Pancreas (tissue), 10 donors: Measurements from ENCODE around the gene MSL2. TPM values are rescaled to one million over a fixed set of nuclear protein-coding genes. Genes with fewer than 3 reads are reported as not detected.

Experiments
- ATAC-seq, 4 donors: fragments of 200-7000 bp; cut with Tn5 transposase; one replicate each; pipeline versions ENCODE4 v1.8.0 to v1.9.1; 2020; ENCODE audit warnings: mild to moderate bottlenecking in 4 of 4, moderate library complexity in 4 of 4
- DNase-seq, 6 donors: peaks; one replicate each; pipeline ENCODE4 v3.0.0-alpha.2; 2020
- FAIRE-seq: peaks from 2 replicates; lab custom pipeline; 2012; peaks lifted over from hg19 to GRCh38; lab: Jason Lieb, UNC
- H3K27ac ChIP-seq, 4 donors: fragments of 200-600 bp; sonication (generic); 1 replicate in 3 of 4; 2 replicates in 1 of 4; pipeline versions ENCODE4 v1.5.0 to v1.8.0; 2020
- H3K27me3 ChIP-seq, 4 donors: fragments of 200-600 bp; one replicate each; pipeline ENCODE4 v1.8.0; 2021
- H3K36me3 ChIP-seq, 3 donors: fragments of 200-600 bp; sonication (generic) in 1 of 3; one replicate each; pipeline versions ENCODE4 v1.5.0 to v1.8.0; 2020 to 2021
- H3K4me1 ChIP-seq, 3 donors: fragments of 200-600 bp; one replicate each; pipeline ENCODE4 v1.8.0; 2021
- H3K4me3 ChIP-seq, 4 donors: fragments of 200-600 bp; sonication (generic) in 2 of 4; one replicate each; pipeline versions ENCODE4 v1.5.0 to v1.8.0; 2020 to 2021
- H3K9me3 ChIP-seq, 4 donors: fragments of 200-600 bp; one replicate each; pipeline ENCODE4 v1.8.0; 2021
- CTCF ChIP-seq, 4 donors: fragments of 200-600 bp; sonication (generic) in 3 of 4; IDR thresholded peaks; one replicate each; pipeline versions ENCODE4 v1.5.0 to v1.8.0; 2021; ENCODE audit warnings: antibody characterized with exemption in 4 of 4
- WGBS, 2 donors: extraction: QIAGEN DNeasy Blood & Tissue Kit; methylation state at CpG; one replicate each; pipeline ENCODE4 v1.1.7; 2013; 5-methylcytosine and 5-hydroxymethylcytosine counted together
- intact Hi-C, 3 donors: fragments of 100-400 bp; cut with DNase I; formaldehyde crosslinking; loops; one replicate each; pipeline versions ENCODE4 v1.11.1 to v1.14.2; 2022
- polyA plus RNA-seq, 2 donors: library from polyadenylated mRNA; stranded (reverse); fragments of 200-250 nt; gene quantifications; one replicate each; pipeline ENCODE4 v1.2.3, GENCODE V29; 2013
- total RNA-seq, 6 donors: library from RNA; stranded (reverse); fragmentation: NEBNext Ultra II Directional in 4 of 6; extraction: Animal tissue kit (Norgen Biotek cat#: 25700) in 4 of 6; gene quantifications; one replicate each; pipeline versions ENCODE4 v1.2.1 to v1.2.4, GENCODE V29; 2021 to 2023
- donor health status: healthy with polysubstance abuse.
- donor health status: DM: no; HTN: no; CAD: no; lungs with moderate emphysema.
- donor health status: DM: no; HTN: no; CAD: no.
- donor health status: control.
- donor health status: control.
- donor health status: Bipolar disorder and iron deficiency.
- donor health status: DM: yes; HTN: yes; CAD: no.
- donor health status: DM: no; HTN: no; CAD: no.
- donor health status: DM: no; HTN: no; CAD: no.
- donor health status: DM: yes; HTN: yes; CAD: no.

MSL2 gene
- total and polyA plus RNA-seq, 8 donors = 3.5 to 19.2 (median 10.8) TPM

- ATAC-seq (no peak), DNase-seq (no peak), FAIRE-seq (no peak)
- no peak overlapping the region for H3K4me3 ChIP-seq
- WGBS, 2 donors = 91% methylated on average over 11 of the region's 11 CpGs
- H3K9me3 ChIP-seq = no peaks in the 10 kb centered on the region
- no peaks in the 10 kb centered on the region for H3K27me3 ChIP-seq
- intact Hi-C loops = loop anchor here in 1 of 3 donors (10.0 kb wide), 1 partner anchor 55 kb away; no protein-coding TSS in a partner anchor
- H3K36me3 ChIP-seq = no peaks in the 10 kb centered on the region
- no peak for TF ChIP-seq CTCF (IDR thresholded peaks at IDR 0.05)
- no peak overlapping the region for H3K27ac ChIP-seq
- H3K4me1 ChIP-seq = peaks cover 20 to 51% (median 23%) of the 10 kb centered on the region in 3 donors
These were observed 6.1 kb downstream of the MSL2 start for GRCh38 chr3:136189859-136190617.

DNA sequence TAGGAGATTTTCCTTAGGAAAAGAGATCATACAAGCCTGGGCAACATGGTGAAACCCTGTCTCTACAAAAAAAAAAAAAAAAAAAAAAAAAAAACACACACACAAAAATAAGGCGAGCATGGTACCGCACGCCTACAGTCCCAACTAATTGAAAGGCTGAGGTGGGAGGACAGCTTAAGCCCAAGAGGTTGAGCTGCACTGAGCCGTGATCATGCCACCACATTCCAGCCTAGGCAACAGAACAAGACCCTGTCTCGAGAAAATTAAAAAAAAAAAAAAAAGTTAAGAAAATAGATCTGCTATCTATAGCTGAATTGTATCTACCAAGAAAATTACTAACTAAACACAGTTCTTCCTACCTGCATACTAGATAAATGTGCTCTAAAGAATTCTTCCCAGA, 7.1 kb downstream of the MSL2 start:
- TF ChIP-seq CTCF (IDR thresholded peaks at IDR 0.05) = no peak
- no peak for FAIRE-seq
- no peak for ATAC-seq
- Histone ChIP-seq H3K4me1 (peaks cover 20 to 51% (median 23%) of the 10 kb centered on the region in 3 donors), H3K4me3 (no peak overlapping the region), H3K9me3 (no peaks in the 10 kb centered on the region), H3K27ac (no peak overlapping the region), H3K36me3 (no peaks in the 10 kb centered on the region), H3K27me3 (no peaks in the 10 kb centered on the region)
- 89 to 91% methylated on average over 5 of the region's 5 CpGs for WGBS, 2 donors
- no peak for DNase-seq
- intact Hi-C loops = loop anchor here in 1 of 3 donors (10.0 kb wide), 1 partner anchor 54 kb away; no protein-coding TSS in a partner anchor

DNA sequence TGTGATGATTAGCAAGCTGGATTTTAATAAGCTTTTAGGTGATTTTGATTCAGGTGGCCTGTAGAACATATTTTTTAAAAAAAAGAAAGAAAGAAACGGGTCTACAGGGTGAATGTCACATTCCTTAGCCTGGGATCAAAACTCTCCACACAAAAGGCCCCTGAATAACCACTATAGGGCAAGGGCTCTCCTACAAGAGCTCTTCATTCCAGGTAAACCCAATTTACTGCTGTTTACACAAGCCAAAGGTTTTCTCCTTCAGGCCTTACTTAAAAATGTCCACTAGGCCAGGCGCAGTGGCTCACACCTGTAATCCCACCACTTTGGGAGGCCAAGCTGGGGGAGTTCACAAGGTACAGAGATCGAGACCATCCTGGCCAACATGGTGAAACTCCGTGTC, 8.3 kb downstream of the MSL2 start:
- no peaks in the 10 kb centered on the region for H3K9me3 ChIP-seq
- H3K4me1 ChIP-seq = peaks cover 18 to 48% (median 25%) of the 10 kb centered on the region in 3 donors
- DNase-seq (no peak), FAIRE-seq (no peak), ATAC-seq (no peak)
- H3K27me3 ChIP-seq = no peaks in the 10 kb centered on the region
- H3K27ac ChIP-seq = no peak overlapping the region
- TF ChIP-seq CTCF (IDR thresholded peaks at IDR 0.05) = no peak
- no peaks in the 10 kb centered on the region for H3K36me3 ChIP-seq
- 82 to 84% methylated on average over 4 of the region's 4 CpGs for WGBS, 2 donors
- intact Hi-C loops = loop anchor here in 1 of 3 donors (10.0 kb wide), 1 partner anchor 53 kb away; no protein-coding TSS in a partner anchor
- no peak overlapping the region for H3K4me3 ChIP-seq

DNA sequence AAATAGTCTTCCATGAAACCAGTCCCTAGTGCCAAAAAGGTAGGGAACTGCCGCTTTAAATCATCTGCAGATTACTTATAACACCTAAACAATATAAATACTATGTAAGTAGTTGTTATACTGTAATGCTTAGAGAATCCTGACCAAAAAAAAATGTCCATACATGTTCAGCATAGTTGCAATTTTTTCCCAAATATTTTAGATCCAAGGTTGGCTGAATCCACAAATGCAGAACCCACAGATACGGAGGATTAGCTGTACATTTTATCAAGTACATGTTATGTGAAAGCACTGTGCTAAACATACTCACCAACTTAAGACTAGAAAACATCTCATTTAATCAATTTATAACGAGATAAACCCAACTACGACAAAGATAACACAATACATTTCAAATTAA, 9.3 kb downstream of the MSL2 start:
- H3K4me3 ChIP-seq = no peak overlapping the region
- no peak for DNase-seq
- FAIRE-seq = no peak
- TF ChIP-seq CTCF (IDR thresholded peaks at IDR 0.05) = no peak
- peaks cover 13 to 38% (median 21%) of the 10 kb centered on the region in 3 donors for H3K4me1 ChIP-seq
- no peaks in the 10 kb centered on the region for H3K36me3 ChIP-seq
- no peak for ATAC-seq
- intact Hi-C loops = loop anchor here in 1 of 3 donors (10.0 kb wide), 1 partner anchor 52 kb away; no protein-coding TSS in a partner anchor
- 53 to 58% methylated on average over 4 of the region's 4 CpGs for WGBS, 2 donors
- H3K27me3 ChIP-seq = no peaks in the 10 kb centered on the region
- H3K27ac ChIP-seq = no peak overlapping the region
- H3K9me3 ChIP-seq = no peaks in the 10 kb centered on the region

- Histone ChIP-seq H3K36me3 (no peaks in the 10 kb centered on the region), H3K27me3 (no peaks in the 10 kb centered on the region), H3K27ac (no peak overlapping the region), H3K4me3 (no peak overlapping the region), H3K4me1 (peaks cover 13 to 34% (median 21%) of the 10 kb centered on the region in 3 donors), H3K9me3 (no peaks in the 10 kb centered on the region)
- DNase-seq (no peak), ATAC-seq (peak in 3 of 4 donors; percentile 56 to 67 (median 64)), FAIRE-seq (no peak)
- no peak for TF ChIP-seq CTCF (IDR thresholded peaks at IDR 0.05)
- 50 to 53% methylated on average over 3 of the region's 3 CpGs for WGBS, 2 donors
- intact Hi-C loops = loop anchor here in 1 of 3 donors (10.0 kb wide), 1 partner anchor 52 kb away; no protein-coding TSS in a partner anchor
These were observed 9.8 kb downstream of the MSL2 start for GRCh38 chr3:136186344-136186743.
